Fibroblast of pulmonary artery (primary cell): ENCODE data around the gene LTB4R.

Experiments
- DNase-seq: peaks from one replicate; pipeline ENCODE4 v3.0.0-alpha.2; 2010; ENCODE audit warnings: low read depth
- H3K4me3 ChIP-seq: replicated peaks from 2 replicates; pipeline ENCODE4 v1.5.1; 2011; ENCODE audit warnings: low read depth, mild to moderate bottlenecking, control low read depth, low read length, moderate library complexity
- CTCF ChIP-seq: IDR thresholded peaks from 2 replicates; pipeline ENCODE4 v1.5.1; 2011; ENCODE audit warnings: mild to moderate bottlenecking, control low read depth, low read length, inconsistent platforms; ENCODE audit errors: missing control alignments

Gene LTB4R

GRCh38 chr14:24285351-24285750 is 26.0 kb upstream of the LTB4R start:
- no peak for DNase-seq
- no peak overlapping the region for H3K4me3 ChIP-seq
- TF ChIP-seq CTCF, result no peak

- no peak for TF ChIP-seq CTCF
- DNase-seq, result no peak
- no peak overlapping the region for H3K4me3 ChIP-seq
These were observed 24.3 kb upstream of the LTB4R start for GRCh38 chr14:24286996-24287395.

- TF ChIP-seq CTCF, result no peak
- H3K4me3 ChIP-seq, result no peak overlapping the region
- no peak for DNase-seq
These were observed 21.5 kb upstream of the LTB4R start for GRCh38 chr14:24289649-24290280.

GRCh38 chr14:24290746-24291145 is 20.6 kb upstream of the LTB4R start:
- H3K4me3 ChIP-seq, result no peak overlapping the region
- no peak for TF ChIP-seq CTCF
- DNase-seq, result no peak

GRCh38 chr14:24291446-24292117 is 19.7 kb upstream of the LTB4R start:
- DNase-seq, result no peak

GRCh38 chr14:24292118-24292807 is 19.0 kb upstream of the LTB4R start:
- H3K4me3 ChIP-seq, result no peak overlapping the region
- DNase-seq, result no peak
- TF ChIP-seq CTCF, result no peak

More at GRCh38 chr14:24291446-24292117, 19.7 kb upstream of the LTB4R start:
- TF ChIP-seq CTCF, result no peak
- no peak overlapping the region for H3K4me3 ChIP-seq

- TF ChIP-seq CTCF, result no peak
- no peak for DNase-seq
- no peak overlapping the region for H3K4me3 ChIP-seq
These were observed 17.8 kb upstream of the LTB4R start for GRCh38 chr14:24293525-24293924.
